ENCODE measurements around the gene KITLG. TPM values are rescaled to one million over a fixed set of nuclear protein-coding genes. Genes with fewer than 3 reads are reported as not detected.

The KITLG gene
- total and polyA plus RNA-seq, 7 donors = 8.1 to 149 (median 54.6) TPM

DNA sequence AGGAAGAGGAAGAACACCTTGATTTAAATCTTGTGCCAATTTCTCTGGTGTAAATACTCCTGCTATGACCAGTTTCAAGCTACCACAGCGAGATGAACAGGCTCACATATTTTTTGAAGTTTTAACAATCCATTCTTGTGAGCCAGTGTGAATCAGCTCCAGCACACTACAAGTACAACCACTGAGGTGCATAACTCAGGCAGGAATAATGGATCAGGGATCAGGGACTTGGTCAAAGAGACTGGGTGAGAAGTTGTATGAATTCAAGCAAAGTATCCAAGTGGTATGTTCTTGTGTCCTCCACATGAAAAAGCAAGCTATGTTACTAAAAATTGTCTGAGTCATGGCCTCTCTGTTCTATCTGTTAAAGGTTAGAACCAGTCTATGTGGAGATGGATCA, 35.2 kb upstream of the KITLG start:
- 86 to 93% methylated on average over 1 of the region's 1 CpG for WGBS, 2 donors
- intact Hi-C loops (cut with DNase I) = no loop called here
- no peak for DNase-seq
- Histone ChIP-seq H3K27ac (no peak overlapping the region), H3K4me3 (no peak overlapping the region), H3K27me3 (no peaks in the 10 kb centered on the region), H3K36me3 (no peaks in the 10 kb centered on the region), H3K9me3 (no peaks in the 10 kb centered on the region), H3K4me1 (no peaks in the 10 kb centered on the region)
- TF ChIP-seq, protein P1, sequence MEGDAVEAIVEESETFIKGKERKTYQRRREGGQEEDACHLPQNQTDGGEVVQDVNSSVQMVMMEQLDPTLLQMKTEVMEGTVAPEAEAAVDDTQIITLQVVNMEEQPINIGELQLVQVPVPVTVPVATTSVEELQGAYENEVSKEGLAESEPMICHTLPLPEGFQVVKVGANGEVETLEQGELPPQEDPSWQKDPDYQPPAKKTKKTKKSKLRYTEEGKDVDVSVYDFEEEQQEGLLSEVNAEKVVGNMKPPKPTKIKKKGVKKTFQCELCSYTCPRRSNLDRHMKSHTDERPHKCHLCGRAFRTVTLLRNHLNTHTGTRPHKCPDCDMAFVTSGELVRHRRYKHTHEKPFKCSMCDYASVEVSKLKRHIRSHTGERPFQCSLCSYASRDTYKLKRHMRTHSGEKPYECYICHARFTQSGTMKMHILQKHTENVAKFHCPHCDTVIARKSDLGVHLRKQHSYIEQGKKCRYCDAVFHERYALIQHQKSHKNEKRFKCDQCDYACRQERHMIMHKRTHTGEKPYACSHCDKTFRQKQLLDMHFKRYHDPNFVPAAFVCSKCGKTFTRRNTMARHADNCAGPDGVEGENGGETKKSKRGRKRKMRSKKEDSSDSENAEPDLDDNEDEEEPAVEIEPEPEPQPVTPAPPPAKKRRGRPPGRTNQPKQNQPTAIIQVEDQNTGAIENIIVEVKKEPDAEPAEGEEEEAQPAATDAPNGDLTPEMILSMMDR (IDR thresholded peaks at IDR 0.05) = no peak
- TF ChIP-seq EP300 (IDR thresholded peaks at IDR 0.05) (no peak), POLR2AphosphoS5 (IDR thresholded peaks at IDR 0.05) (no peak), POLR2A (IDR thresholded peaks at IDR 0.05) (no peak)

DNA sequence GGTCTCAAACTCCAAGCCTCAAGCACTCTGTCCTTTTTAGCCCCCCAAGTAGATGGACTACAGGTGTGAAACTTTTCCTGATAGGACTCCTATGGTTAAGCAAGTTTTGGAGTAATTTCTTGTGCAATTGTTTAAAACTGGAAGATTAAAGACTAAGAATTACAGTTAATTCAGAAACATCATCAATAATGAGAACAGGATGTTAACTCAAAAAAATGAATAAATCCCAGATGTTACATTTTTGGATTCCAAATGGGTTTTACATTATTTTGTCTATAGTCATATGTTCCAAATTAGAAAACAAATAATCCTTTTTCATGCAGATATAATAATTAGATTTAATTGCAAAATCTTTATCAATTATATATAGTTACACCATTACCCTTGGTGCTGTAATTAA, 24.4 kb upstream of the KITLG start:
- H3K27ac ChIP-seq = no peak overlapping the region
- H3K4me3 ChIP-seq = no peak overlapping the region
- peaks cover 0 to 3% (median 0%) of the 10 kb centered on the region in 4 donors for H3K9me3 ChIP-seq
- DNase-seq = no peak
- no peaks in the 10 kb centered on the region for H3K36me3 ChIP-seq
- no peaks in the 10 kb centered on the region for H3K4me1 ChIP-seq
- no peaks in the 10 kb centered on the region for H3K27me3 ChIP-seq
- intact Hi-C loops (cut with DNase I) = no loop called here
- TF ChIP-seq POLR2AphosphoS5 (IDR thresholded peaks at IDR 0.05) = no peak
- no peak for TF ChIP-seq POLR2A (IDR thresholded peaks at IDR 0.05)
- TF ChIP-seq, protein P1 (IDR thresholded peaks at IDR 0.05) = no peak

- no peaks in the 10 kb centered on the region for H3K27me3 ChIP-seq
- H3K36me3 ChIP-seq = no peaks in the 10 kb centered on the region
- intact Hi-C loops (cut with DNase I) = no loop called here
- no peaks in the 10 kb centered on the region for H3K4me1 ChIP-seq
- no peak for DNase-seq
- TF ChIP-seq EP300 (IDR thresholded peaks at IDR 0.05) = no peak
- no peak for TF ChIP-seq POLR2AphosphoS5 (IDR thresholded peaks at IDR 0.05)
- TF ChIP-seq, protein P1 (IDR thresholded peaks at IDR 0.05) = no peak
- TF ChIP-seq POLR2A (IDR thresholded peaks at IDR 0.05) = no peak
- no peak overlapping the region for H3K27ac ChIP-seq
- H3K4me3 ChIP-seq = no peak overlapping the region
- 84 to 87% methylated on average over 4 of the region's 4 CpGs for WGBS, 2 donors
- peaks cover 0 to 2% (median 0%) of the 10 kb centered on the region in 4 donors for H3K9me3 ChIP-seq
Observed at GRCh38 chr12:88600272-88600671, 20.0 kb upstream of the KITLG start.

- Histone ChIP-seq H3K4me3 (no peak overlapping the region), H3K27me3 (no peaks in the 10 kb centered on the region), H3K9me3 (no peaks in the 10 kb centered on the region), H3K4me1 (no peaks in the 10 kb centered on the region), H3K36me3 (no peaks in the 10 kb centered on the region), H3K27ac (no peak overlapping the region)
- intact Hi-C loops (cut with DNase I) = no loop called here
- TF ChIP-seq POLR2AphosphoS5 (IDR thresholded peaks at IDR 0.05) = no peak
- no peak for TF ChIP-seq EP300 (IDR thresholded peaks at IDR 0.05)
- TF ChIP-seq POLR2A (IDR thresholded peaks at IDR 0.05) = no peak
- TF ChIP-seq, protein P1 (IDR thresholded peaks at IDR 0.05) = no peak
- no peak for DNase-seq
Observed at GRCh38 chr12:88597365-88597764, 17.1 kb upstream of the KITLG start.

DNA sequence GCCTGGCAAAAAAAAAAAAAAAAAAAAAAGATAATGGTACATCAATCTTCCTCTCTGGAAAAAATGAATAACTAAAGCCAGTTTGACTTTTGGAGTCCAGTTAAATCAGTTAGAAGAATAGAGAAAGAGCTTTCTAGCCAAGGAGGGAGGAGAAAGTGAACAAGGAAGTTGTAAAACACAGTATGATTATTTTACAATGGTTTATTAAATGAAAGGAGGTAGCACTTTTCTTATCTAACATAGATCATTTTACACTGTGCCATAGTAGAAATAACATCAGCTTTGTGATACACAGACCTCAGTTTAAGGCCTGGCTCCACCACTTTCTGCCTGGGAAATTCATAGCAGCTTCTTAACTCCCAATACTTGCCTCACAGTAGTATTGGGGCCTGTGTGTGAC, 15.4 kb upstream of the KITLG start:
- Histone ChIP-seq H3K4me3 (no peak overlapping the region), H3K27me3 (no peaks in the 10 kb centered on the region), H3K36me3 (no peaks in the 10 kb centered on the region), H3K27ac (no peak overlapping the region), H3K9me3 (no peaks in the 10 kb centered on the region), H3K4me1 (no peaks in the 10 kb centered on the region)
- TF ChIP-seq EP300 (IDR thresholded peaks at IDR 0.05) = no peak
- TF ChIP-seq POLR2A (IDR thresholded peaks at IDR 0.05) = no peak
- TF ChIP-seq, protein P1 (IDR thresholded peaks at IDR 0.05) = no peak
- TF ChIP-seq POLR2AphosphoS5 (IDR thresholded peaks at IDR 0.05) = no peak
- intact Hi-C loops (cut with DNase I) = no loop called here
- no peak for DNase-seq
